Peyer's patch (tissue), 4 donors: ENCODE measurements around the gene EPN1.

ENCODE experiments used
- POLR2A ChIP-seq, 2 donors: fragments of 450-650 bp; IDR thresholded peaks; one replicate each; pipeline ENCODE4 v1.5.1; 2017; ENCODE audit warnings: antibody characterized with exemption in 2 of 2, mild to moderate bottlenecking in 2 of 2, moderate library complexity in 2 of 2
- TF ChIP-seq, protein P1 (sequence below), 6 experiments: fragments of 450-650 bp in 4 of 6; fragments of 200-600 bp in 2 of 6; sonication (generic) in 1 of 6; IDR thresholded peaks; one replicate each; pipeline ENCODE4 v1.5.1; 2017 to 2019; ENCODE audit warnings: antibody characterized with exemption in 6 of 6, mild to moderate bottlenecking in 3 of 6, moderate library complexity in 1 of 6

DNA sequence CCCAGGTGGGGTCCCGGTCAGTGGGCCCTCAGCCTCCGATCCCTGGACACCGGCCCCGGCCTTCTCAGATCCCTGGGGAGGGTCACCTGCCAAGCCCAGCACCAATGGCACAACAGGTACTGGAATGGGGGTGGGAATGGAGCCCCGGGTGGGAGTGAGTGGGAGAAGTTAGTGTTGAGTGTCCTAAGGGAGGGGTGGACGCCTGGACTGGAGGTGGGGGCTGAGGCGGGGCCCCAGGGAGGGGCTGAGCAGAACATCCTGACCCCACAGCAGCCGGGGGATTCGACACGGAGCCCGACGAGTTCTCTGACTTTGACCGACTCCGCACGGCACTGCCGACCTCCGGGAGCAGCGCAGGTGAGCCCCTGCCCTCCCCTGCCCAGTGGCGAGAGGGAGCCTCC is 17.7 kb downstream of the EPN1 start:
- TF ChIP-seq, protein P1, sequence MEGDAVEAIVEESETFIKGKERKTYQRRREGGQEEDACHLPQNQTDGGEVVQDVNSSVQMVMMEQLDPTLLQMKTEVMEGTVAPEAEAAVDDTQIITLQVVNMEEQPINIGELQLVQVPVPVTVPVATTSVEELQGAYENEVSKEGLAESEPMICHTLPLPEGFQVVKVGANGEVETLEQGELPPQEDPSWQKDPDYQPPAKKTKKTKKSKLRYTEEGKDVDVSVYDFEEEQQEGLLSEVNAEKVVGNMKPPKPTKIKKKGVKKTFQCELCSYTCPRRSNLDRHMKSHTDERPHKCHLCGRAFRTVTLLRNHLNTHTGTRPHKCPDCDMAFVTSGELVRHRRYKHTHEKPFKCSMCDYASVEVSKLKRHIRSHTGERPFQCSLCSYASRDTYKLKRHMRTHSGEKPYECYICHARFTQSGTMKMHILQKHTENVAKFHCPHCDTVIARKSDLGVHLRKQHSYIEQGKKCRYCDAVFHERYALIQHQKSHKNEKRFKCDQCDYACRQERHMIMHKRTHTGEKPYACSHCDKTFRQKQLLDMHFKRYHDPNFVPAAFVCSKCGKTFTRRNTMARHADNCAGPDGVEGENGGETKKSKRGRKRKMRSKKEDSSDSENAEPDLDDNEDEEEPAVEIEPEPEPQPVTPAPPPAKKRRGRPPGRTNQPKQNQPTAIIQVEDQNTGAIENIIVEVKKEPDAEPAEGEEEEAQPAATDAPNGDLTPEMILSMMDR (IDR thresholded peaks at IDR 0.05), result no peak
- TF ChIP-seq POLR2A (IDR thresholded peaks at IDR 0.05), result no peak
